GM21447 (cell line): Measurements from ENCODE around the gene C3AR1.

Experiments
- ATAC-seq: cut with Tn5 transposase; IDR thresholded peaks from one replicate; pipeline ENCODE4 v1.9.1; 2021; ENCODE audit not compliant: unreplicated experiment

C3AR1 gene

GRCh38 chr12:8058506-8058905, 7.7 kb downstream of the C3AR1 start:
- no peak for ATAC-seq

- ATAC-seq: no peak
Observed at GRCh38 chr12:8057839-8058238, 8.3 kb downstream of the C3AR1 start.

GRCh38 chr12:8057306-8057705, 8.9 kb downstream of the C3AR1 start:
- ATAC-seq: no peak

DNA sequence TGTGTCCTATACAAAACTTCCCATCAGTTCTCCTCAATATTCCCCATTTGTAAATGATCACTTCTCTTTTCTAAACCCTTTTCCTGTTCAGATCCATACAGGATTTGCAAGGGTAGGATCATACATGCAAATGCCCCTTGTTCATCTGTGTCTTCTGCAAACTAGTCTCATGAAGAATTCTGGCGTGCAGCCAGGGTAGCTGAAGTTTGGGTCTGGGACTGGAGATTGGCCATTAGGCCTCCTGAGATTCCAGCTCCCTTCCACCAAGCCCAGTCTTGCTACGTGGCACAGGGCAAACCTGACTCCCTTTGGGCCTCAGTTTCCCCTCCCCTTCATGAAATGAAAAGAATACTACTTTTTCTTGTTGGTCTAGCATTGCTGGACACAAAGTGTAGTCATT, 11.3 kb downstream of the C3AR1 start:
- no peak for ATAC-seq

DNA sequence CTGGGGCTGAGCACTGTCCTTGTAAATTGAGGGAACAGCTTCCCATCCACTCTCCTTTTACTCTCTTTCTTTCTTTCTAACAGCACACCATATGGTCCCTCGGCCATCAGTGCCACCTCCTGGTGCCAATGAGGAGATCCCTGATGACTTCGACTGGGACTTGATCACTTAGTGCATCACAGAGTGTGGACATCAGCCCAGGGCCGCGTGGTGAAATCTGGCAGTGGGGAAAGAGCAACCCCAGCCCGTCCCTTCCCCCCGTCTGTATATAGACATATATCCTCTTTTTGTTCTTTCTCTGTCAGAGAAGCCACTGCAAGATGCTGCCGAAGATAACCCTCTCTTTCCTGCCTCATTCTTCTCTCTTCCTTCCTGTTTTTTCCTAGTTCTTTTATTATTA, 13.5 kb downstream of the C3AR1 start:
- no peak for ATAC-seq

- ATAC-seq: no peak
Observed at GRCh38 chr12:8050600-8051250, 15.4 kb downstream of the C3AR1 start.

DNA sequence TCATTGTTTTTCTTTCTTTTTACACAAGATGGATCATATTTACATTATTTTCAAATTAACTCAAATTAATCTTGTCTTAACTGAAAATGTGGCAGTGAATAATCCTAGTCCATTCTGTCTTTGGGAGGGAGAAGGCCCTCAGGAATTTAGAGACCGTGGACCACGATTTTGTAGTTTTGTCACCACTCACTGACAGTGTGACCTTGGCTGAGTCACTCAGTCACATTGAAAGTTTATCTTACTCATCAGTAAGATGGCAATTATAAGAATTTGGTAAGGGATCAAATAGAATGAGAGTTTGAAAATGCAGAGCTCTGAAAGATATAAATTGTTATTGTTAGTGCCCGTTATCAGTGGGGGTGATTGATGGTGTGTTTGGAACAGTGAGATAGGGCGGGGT, 17.3 kb downstream of the C3AR1 start:
- no peak for ATAC-seq

DNA sequence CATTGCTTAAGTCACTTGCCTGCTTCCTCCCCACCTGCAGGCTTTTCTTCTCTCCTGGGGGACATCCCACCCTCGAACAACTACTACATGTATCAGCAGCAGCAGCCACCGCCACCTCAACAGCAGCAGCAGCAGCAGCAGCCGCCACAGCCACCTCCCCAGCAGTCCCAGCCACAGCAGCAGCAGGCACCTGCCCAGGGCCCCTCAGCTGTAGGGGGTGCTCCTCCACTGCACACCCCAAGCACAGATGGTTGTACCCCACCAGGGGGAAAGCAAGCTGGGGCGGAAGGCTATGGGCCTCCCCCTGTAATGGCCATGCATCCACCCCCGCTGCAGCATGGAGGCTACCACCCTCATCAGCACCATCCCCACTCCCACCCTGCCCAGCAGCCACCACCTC, 18.3 kb downstream of the C3AR1 start:
- ATAC-seq: no peak

DNA sequence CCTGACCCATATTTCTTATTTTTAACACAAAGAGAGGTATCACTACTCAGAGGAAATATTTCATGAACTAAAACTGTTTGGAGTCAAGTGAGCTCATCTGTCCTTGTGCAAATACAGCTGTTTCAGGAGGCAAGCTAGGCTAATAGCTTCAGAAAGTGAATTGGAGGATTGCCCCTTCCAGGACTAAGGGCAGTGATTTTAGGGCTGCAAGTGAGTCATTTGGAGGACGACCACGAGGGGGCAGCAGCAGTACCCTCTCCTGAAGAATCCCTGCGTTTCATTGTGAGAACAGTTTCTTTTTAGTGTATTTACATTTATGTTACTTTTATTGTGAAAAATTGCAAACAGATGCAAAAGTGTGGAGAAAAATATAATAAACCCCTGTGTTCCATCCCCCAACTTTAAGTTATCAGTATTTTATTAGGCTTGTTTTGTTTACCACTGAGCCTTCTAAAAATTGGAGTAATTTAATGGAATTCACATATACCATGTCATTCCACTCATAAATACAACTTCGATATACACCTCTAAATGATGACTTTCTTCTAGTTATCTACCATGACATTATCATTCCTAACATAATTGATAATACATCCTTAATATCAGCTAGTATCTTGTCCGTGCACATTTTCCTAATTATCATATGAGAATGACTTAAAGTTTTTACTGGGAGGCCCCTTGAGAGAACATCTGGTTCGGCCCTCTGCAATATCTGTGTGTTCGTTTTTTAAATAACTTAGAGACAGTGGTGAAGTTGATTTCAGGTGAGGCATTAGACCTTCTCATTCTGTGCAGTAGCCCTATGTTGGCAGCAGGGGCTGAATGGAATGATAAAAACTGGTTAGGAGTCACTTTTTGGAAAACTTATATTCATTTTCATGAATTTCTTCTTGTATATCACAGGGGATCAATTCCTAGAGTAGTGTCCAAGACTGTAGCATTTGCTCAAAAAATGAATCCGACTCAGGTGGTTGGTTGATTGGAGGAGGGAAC, 19.9 kb downstream of the C3AR1 start:
- no peak for ATAC-seq

DNA sequence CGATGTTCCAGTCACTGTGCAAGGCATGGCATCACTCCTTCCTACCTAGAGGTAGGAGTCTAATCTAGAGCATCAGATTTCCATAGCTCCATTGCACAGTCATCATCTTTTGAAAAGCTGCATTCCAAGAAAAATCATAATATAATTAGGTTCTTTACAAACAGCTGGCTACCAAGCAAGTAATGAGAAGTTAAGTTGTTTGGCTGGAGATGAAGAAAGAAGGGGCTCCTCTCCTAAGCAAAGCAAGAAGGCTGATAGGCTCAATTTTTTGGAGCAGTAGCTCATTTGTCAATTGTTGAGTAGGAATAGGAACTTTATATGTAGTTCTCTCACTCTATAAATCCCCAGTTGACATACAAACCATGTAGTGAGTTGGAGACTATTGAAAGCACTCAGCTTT, 25.4 kb downstream of the C3AR1 start:
- ATAC-seq: no peak

GRCh38 chr12:8038659-8039114, 27.5 kb downstream of the C3AR1 start:
- ATAC-seq: no peak

GRCh38 chr12:8037947-8038346, 28.2 kb downstream of the C3AR1 start:
- ATAC-seq: no peak

- ATAC-seq: no peak
Observed at GRCh38 chr12:8037046-8037663, 29.0 kb downstream of the C3AR1 start.

GRCh38 chr12:8036346-8036745, 29.8 kb downstream of the C3AR1 start:
- no peak for ATAC-seq

DNA sequence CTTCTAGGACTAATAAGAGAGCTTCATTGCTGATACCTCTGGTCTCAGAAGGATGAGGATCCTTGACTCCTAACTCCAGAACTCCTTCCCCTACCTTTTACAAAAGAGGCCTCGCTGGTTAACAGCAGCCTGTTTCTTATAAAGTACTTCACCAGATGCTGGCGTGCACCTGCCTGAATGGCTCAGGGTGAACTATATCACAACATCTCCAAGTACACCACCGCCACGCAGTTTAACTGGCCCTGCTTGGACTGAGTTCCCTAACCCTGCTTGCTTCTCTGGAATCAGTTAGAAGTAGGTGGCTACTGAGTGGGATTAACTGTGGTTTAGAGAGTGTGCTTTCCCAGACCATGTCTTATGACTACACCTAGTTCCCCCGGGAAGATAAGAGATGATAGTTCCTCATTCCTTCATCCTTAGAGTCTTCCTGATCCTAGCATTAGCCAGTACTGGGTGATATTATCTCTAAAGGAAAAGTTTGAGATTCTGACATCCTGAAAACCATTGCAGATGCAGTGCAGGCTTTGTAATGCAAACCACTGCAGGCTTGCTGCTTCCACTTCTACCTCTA, 30.6 kb downstream of the C3AR1 start:
- ATAC-seq: no peak

GRCh38 chr12:8034802-8035201, 31.4 kb downstream of the C3AR1 start:
- no peak for ATAC-seq

GRCh38 chr12:8033153-8034044, 32.8 kb downstream of the C3AR1 start:
- peak; percentile 29 for ATAC-seq

DNA sequence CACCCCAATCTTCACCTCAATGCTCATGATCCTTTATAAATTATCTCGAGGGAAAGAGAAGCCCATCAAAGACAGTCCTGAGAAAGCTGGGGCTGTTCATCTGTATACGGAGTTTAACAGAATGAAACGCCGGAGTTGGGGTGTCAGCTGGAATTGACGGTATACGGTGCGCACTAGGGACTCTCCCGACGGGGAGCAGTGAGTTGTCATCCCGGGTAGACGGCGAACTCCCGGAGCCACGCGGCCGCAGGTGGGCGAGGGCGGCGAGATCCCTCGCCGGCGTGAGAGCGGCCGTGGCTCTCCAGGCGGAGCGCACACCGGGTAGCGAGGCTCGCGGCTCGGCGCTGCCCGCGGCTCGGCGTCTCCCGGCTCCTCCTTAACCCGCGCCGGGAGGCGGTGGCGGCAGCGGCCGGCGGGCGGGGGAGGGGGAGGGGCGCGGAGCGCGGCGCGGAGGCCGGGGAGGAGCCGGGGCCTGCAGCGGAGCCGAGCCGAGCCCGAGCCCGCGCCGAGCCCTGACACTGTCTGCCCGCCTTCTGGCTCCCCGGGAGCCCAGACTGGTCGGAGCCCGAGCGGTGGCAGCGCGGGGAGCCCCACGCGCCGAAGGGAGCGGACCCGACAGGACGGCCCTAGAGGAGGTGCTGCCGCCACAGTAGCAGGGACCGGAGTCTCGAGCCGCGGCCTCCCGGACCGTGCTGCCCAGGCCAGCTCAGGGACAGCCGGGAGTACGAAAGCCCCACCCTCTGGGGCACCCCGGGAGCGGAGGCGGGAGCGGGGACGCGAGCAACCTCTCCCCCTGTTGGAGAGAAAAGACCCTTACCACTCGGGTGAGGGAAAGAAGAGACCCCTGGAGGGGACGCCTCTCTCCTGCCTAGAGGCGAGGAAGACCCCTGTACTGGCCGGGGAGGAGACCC, 33.7 kb downstream of the C3AR1 start, which contains the start of gene FOXJ2:
Gene FOXJ2 (plus strand): TSS at position 475 of the 911 bp plus-strand sequence. CDS start 7,117 bp downstream, outside the sequence.
- ATAC-seq: peak; percentile 53

DNA sequence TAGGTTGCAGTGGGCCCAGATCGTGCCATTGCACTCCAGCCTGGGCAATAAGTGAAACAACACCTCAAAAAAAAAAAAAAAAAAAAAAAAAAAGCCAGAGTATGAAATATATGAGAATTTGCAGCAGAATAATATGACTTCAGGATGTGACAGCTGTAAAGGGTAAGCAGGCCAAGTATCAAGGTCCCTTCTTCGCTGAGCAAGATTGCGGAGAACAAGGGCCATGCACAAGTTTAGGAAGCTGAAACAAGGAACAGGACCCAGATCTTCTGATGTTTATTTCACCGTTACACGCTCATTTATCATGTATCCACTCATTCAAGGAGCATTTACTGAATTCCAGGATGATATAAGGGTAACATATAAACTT, 34.3 kb downstream of the C3AR1 start:
- no peak for ATAC-seq
